Measurements from ENCODE around the gene NTRK1. TPM values are rescaled to one million over a fixed set of nuclear protein-coding genes. Genes with fewer than 3 reads are reported as not detected.
A peak's percentile ranks its signal among the peaks of the same experiment; 100 is the strongest.

Gene NTRK1
- total RNA-seq, 1 experiment from 2014 or later = 0.81 TPM

- no peak for DNase-seq (ENCODE audit: low spot score)
- in situ Hi-C loops (cut with HindIII; ENCODE audit: low sequenced_read_pairs) = no loop called here
These were observed 24.5 kb upstream of the NTRK1 start for GRCh38 chr1:156836041-156836654.

DNA sequence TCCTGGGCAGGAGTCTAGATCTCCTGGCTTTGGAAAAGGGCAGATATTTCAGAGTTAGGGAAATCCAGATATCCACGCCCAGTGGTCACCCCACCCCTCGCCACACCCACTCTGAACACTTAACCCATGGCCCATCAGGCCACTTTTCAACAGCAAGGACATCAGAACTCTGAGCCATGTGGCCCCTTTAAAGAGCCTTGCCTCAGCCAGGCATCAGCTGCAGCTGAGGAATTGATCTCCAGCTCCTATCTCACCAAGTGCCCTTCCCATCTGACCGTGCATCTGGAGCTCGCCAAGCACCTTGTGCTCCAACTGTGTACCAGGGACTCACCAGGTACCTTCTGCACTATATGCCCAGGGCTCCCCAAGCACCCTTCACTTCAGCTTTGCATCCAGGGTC lies 23.8 kb upstream of the NTRK1 start:
- in situ Hi-C loops (cut with HindIII; ENCODE audit: low sequenced_read_pairs) = no loop called here
- no peak for DNase-seq (ENCODE audit: low spot score)

DNA sequence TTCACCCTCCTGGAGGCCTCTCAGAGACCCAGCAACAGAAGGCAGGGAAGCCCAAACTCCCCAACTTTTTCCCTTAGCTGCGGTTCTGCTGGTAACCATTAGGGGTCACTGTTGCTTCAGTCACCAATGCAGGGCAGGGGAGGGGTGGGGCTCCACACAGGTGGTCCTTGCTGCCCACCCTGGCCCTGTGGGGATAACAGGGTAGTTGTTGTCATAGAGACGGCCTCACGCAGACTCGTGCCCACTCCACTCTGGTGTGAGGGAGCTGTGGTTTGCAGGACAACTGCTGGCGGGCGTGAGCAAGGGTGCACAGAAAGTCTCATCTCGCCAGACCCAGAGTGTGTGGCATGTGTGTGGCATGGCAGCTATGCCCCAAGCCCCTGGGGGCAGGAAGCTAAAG lies 21.7 kb upstream of the NTRK1 start:
- in situ Hi-C loops (cut with HindIII; ENCODE audit: low sequenced_read_pairs) = no loop called here
- no peak for DNase-seq (ENCODE audit: low spot score)

- DNase-seq (ENCODE audit: low spot score) = no peak
- in situ Hi-C loops (cut with HindIII; ENCODE audit: low sequenced_read_pairs) = no loop called here
These were observed 21.1 kb upstream of the NTRK1 start for GRCh38 chr1:156839426-156840109.

DNA sequence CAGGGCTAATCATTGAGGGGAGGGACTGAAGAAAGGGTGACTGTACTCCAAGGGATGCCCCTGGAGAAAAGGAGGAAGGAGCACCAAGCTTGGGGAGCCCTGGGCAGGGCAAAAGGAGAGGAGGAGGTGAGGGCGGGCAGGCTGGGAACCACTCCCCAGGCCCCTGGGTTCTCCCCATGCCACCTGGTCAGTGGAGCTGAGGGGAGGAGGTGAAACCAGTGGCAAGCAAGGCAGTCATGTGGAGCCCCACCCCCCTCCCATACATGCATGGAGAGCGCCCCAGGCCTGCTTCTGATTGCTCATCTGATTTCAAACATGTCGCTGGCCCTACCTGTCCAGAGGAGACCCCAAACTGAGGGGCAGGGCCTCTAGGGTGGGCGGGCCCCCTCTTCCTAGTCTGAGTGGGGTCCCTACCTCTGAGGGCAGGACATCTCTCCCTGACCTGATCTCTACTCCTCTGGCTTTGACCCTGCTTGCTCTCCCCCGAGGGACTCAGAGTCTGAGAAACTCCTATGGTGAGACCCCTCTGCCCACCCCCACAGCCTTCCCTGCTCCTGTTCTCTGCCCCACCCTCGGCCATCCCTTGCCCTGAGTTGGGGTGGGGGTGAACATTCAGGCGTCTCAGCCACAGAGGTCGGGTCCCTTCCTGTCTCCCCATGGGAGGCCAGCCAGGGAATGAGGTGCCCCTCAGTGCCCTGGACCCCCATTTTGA lies 20.3 kb upstream of the NTRK1 start:
- in situ Hi-C loops (cut with HindIII; ENCODE audit: low sequenced_read_pairs) = no loop called here
- no peak for DNase-seq (ENCODE audit: low spot score)

DNA sequence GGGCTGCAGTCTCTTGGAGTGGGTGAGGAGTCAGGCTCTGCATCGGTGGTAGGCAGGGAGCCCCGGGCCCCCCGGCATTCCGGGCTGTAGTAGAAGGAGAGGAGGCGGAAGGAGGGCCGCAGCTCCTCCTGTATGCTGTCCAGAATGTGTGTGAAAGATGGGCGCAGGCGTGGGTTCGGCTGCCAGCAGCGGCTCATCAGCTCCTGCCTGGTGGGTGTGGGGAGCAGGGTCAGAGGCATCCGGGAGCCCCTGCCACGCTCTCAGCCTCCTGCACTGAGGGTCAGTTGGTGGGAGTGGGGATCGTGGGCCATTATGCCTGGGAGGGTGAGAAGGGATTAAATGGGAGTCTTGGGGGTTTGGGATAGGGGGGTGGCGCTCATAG lies 19.8 kb upstream of the NTRK1 start:
- in situ Hi-C loops (cut with HindIII; ENCODE audit: low sequenced_read_pairs) = no loop called here
- no peak for DNase-seq (ENCODE audit: low spot score)

DNA sequence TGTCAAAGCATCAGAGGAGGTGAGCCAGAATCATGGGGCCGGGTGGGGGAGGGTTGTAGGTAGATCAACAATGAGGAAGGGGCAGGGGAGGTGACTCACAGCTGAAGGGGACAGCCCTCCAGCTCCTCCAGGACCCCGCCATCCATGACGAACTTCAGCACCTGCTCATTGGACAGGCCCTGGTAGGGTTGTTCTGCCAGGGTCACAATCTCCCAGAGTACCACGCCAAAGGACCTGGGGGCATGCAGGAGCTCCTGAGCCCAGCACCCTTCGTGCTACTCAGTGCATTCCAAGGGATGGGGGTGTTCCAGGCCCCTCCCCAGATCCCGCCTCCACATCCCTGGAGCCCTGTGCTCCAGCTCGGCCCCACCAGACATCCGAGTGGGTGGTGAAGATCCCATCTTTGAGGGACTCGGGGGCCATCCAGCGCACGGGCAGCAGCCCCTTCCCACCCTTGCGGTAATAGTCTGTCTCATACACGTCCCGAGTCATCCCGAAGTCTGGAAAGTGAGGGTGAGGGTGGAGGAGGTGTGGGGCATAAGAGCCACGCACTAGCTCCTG lies 19.3 kb upstream of the NTRK1 start:
- in situ Hi-C loops (cut with HindIII; ENCODE audit: low sequenced_read_pairs) = no loop called here
- no peak for DNase-seq (ENCODE audit: low spot score)

GRCh38 chr1:156842618-156843300 lies 17.9 kb upstream of the NTRK1 start:
- DNase-seq (ENCODE audit: low spot score) = no peak
- in situ Hi-C loops (cut with HindIII; ENCODE audit: low sequenced_read_pairs) = no loop called here

- no peak for DNase-seq (ENCODE audit: low spot score)
- in situ Hi-C loops (cut with HindIII; ENCODE audit: low sequenced_read_pairs) = no loop called here
These were observed 16.6 kb upstream of the NTRK1 start for GRCh38 chr1:156844102-156844501.

GRCh38 chr1:156844638-156845037 lies 16.0 kb upstream of the NTRK1 start:
- in situ Hi-C loops (cut with HindIII; ENCODE audit: low sequenced_read_pairs) = no loop called here

GRCh38 chr1:156845055-156845952 lies 15.4 kb upstream of the NTRK1 start:
- DNase-seq (ENCODE audit: low spot score) = no peak
- in situ Hi-C loops (cut with HindIII; ENCODE audit: low sequenced_read_pairs) = no loop called here

More at GRCh38 chr1:156844638-156845037, 16.0 kb upstream of the NTRK1 start:
- DNase-seq (ENCODE audit: low spot score) = no peak

GRCh38 chr1:156845953-156846545 lies 14.6 kb upstream of the NTRK1 start:
- in situ Hi-C loops (cut with HindIII; ENCODE audit: low sequenced_read_pairs) = no loop called here
- no peak for DNase-seq (ENCODE audit: low spot score)

- no peak for DNase-seq (ENCODE audit: low spot score)
- in situ Hi-C loops (cut with HindIII; ENCODE audit: low sequenced_read_pairs) = no loop called here
These were observed 14.0 kb upstream of the NTRK1 start for GRCh38 chr1:156846643-156847042.

DNA sequence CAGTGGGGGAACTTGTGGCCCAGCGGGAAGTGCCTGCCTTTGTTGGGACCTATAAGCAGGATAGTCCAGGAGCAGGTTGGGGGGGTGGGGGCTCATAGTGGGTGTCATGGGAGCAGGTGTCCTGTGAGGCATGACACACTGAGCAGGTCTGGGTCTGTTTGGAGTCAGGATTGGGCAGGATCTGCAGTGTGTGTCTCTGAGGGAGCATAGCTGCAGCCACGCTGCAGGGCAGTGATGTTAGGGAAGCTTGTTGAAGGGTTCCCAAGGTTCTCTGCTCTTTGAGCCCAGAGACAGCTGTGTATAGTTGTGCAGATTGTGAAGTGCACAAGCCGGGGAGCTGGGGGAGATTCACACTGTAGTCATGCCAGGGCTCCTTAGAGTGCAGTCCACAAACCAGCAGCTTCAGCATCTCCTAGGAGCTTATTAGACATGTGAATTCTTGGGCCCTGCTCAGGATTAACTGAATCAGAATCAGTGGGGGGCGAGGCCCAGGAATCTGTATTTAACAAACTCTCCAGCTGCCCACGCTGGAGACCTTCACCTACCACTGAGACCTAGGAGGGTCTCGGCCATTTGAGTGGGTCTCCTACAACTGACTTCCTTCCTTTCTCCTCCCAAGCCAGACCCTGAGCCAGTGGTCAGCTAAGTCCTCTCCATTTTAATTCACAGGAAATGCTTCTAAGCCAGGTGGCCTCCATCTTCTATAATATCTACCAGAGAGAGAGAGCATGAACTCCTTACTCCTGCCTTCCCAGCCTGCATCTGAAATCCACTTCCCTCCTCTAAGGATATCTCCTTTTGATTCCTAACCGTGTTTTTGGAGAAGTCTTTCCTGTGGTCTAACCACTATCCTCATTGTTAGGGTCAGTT lies 12.8 kb upstream of the NTRK1 start:
- no peak for DNase-seq (ENCODE audit: low spot score)
- in situ Hi-C loops (cut with HindIII; ENCODE audit: low sequenced_read_pairs) = no loop called here

GRCh38 chr1:156848461-156849150 lies 12.1 kb upstream of the NTRK1 start:
- no peak for DNase-seq (ENCODE audit: low spot score)
- in situ Hi-C loops (cut with HindIII; ENCODE audit: low sequenced_read_pairs) = no loop called here

GRCh38 chr1:156849151-156849496 lies 11.5 kb upstream of the NTRK1 start:
- in situ Hi-C loops (cut with HindIII; ENCODE audit: low sequenced_read_pairs) = no loop called here

GRCh38 chr1:156851779-156852417 lies 8.8 kb upstream of the NTRK1 start:
- peak; percentile 60 for DNase-seq (ENCODE audit: low spot score)
- in situ Hi-C loops (cut with HindIII; ENCODE audit: low sequenced_read_pairs) = no loop called here

More at GRCh38 chr1:156849151-156849496, 11.5 kb upstream of the NTRK1 start:
- no peak for DNase-seq (ENCODE audit: low spot score)

Data from G401 (cell line).